Measurements from ENCODE around the gene SUOX.

SUOX gene

GRCh38 chr12:55972456-55972855 lies 24.6 kb upstream of the SUOX start:
- peak overlapping the region; percentile 91 for H3K9ac ChIP-seq (ENCODE audit: low read length)
- no peak overlapping the region for H3K4ac ChIP-seq (ENCODE audit: low read depth in 1 of 2, low read length in 2 of 2)
- peaks cover 16% of the 10 kb centered on the region in 2 experiments for H3K36me3 ChIP-seq (ENCODE audit: control insufficient read depth in 1 of 2, insufficient read depth in 2 of 2, low read depth in 1 of 2, low read length in 2 of 2)
- no peaks in the 10 kb centered on the region for H3K9me3 ChIP-seq (ENCODE audit: control insufficient read depth, low read length)
- H2BK5ac ChIP-seq (ENCODE audit: low read depth, low read length, poor library complexity, severe bottlenecking) = no peak overlapping the region
- DNase-seq = no peak
- H2AK5ac ChIP-seq (ENCODE audit: low read length, severe bottlenecking) = no peak overlapping the region
- no peak overlapping the region for H4K91ac ChIP-seq (ENCODE audit: low read length)
- H3K27me3 ChIP-seq (ENCODE audit: control insufficient read depth in 1 of 2, insufficient read depth in 1 of 2, low read length in 2 of 2) = no peaks in the 10 kb centered on the region
- peaks cover 2% of the 10 kb centered on the region for H3K4me1 ChIP-seq (ENCODE audit: control insufficient read depth, insufficient read depth, low read depth, low read length)
- H4K8ac ChIP-seq (ENCODE audit: low read length) = no peak overlapping the region
- H3K18ac ChIP-seq (ENCODE audit: low read depth in 1 of 2, low read length in 2 of 2) = no peak overlapping the region
- no CpG with 5 or more reads among the region's 1 CpG for WGBS
- H3K27ac ChIP-seq (ENCODE audit: low read length, poor library complexity, severe bottlenecking) = peak overlapping the region; percentile 84
- H3K4me3 ChIP-seq (ENCODE audit: insufficient read depth in 1 of 2, low read depth in 1 of 2, low read length in 2 of 2) = peak overlapping the region in 1 of 2 experiments; percentile 86
- H2BK15ac ChIP-seq (ENCODE audit: low read depth, poor library complexity, severe bottlenecking) = no peak overlapping the region
- H2AFZ ChIP-seq (ENCODE audit: low read depth, low read length) = no peak overlapping the region
- peaks cover 24% of the 10 kb centered on the region for H3K79me1 ChIP-seq (replicated peaks; ENCODE audit: low read length, poor library complexity, severe bottlenecking)
- H3K4me2 ChIP-seq (ENCODE audit: low read length, poor library complexity, severe bottlenecking) = peak overlapping the region; percentile 79
- H2BK120ac ChIP-seq (ENCODE audit: low read depth, low read length) = no peak overlapping the region
- H3K23ac ChIP-seq (ENCODE audit: low read length in 2 of 2) = no peak overlapping the region
- H2BK12ac ChIP-seq (ENCODE audit: low read length in 2 of 2) = no peak overlapping the region
- H3K14ac ChIP-seq (ENCODE audit: low read length in 2 of 2) = no peak overlapping the region

- Histone ChIP-seq H3K4me2 (ENCODE audit: low read length, poor library complexity, severe bottlenecking) (peak overlapping the region; percentile 79), H3K79me1 (replicated peaks; ENCODE audit: low read length, poor library complexity, severe bottlenecking) (peaks cover 21% of the 10 kb centered on the region), H3K27ac (ENCODE audit: low read length, poor library complexity, severe bottlenecking) (peak overlapping the region; percentile 84), H3K18ac (ENCODE audit: low read depth in 1 of 2, low read length in 2 of 2) (peak overlapping the region; percentile 84 to 95), H2BK12ac (ENCODE audit: low read length in 2 of 2) (peak overlapping the region; percentile 18 to 75), H2BK15ac (ENCODE audit: low read depth, poor library complexity, severe bottlenecking) (peak overlapping the region; percentile 12), H3K4me3 (ENCODE audit: insufficient read depth in 1 of 2, low read depth in 1 of 2, low read length in 2 of 2) (peak overlapping the region; percentile 46 to 86), H3K36me3 (ENCODE audit: control insufficient read depth in 1 of 2, insufficient read depth in 2 of 2, low read depth in 1 of 2, low read length in 2 of 2) (peaks cover 16 to 18% of the 10 kb centered on the region in 2 experiments), H3K9ac (ENCODE audit: low read length) (peak overlapping the region; percentile 91), H2BK5ac (ENCODE audit: low read depth, low read length, poor library complexity, severe bottlenecking) (no peak overlapping the region), H2BK120ac (ENCODE audit: low read depth, low read length) (no peak overlapping the region), H3K23ac (ENCODE audit: low read length in 2 of 2) (no peak overlapping the region), H3K4ac (ENCODE audit: low read depth in 1 of 2, low read length in 2 of 2) (peak overlapping the region; percentile 46 to 78), H3K27me3 (ENCODE audit: control insufficient read depth in 1 of 2, insufficient read depth in 1 of 2, low read length in 2 of 2) (no peaks in the 10 kb centered on the region), H3K14ac (ENCODE audit: low read length in 2 of 2) (peak overlapping the region in 1 of 2 experiments; percentile 86), H2AK5ac (ENCODE audit: low read length, severe bottlenecking) (peak overlapping the region; percentile 39), H3K4me1 (ENCODE audit: control insufficient read depth, insufficient read depth, low read depth, low read length) (peaks cover 2% of the 10 kb centered on the region), H2AFZ (ENCODE audit: low read depth, low read length) (no peak overlapping the region), H3K9me3 (ENCODE audit: control insufficient read depth, low read length) (no peaks in the 10 kb centered on the region), H4K8ac (ENCODE audit: low read length) (peak overlapping the region; percentile 10), H4K91ac (ENCODE audit: low read length) (no peak overlapping the region)
- 6% methylated on average over 18 of the region's 18 CpGs for WGBS
- DNase-seq = no peak
Observed at GRCh38 chr12:55972911-55973598, 24.0 kb upstream of the SUOX start.

- H3K9me3 ChIP-seq (ENCODE audit: control insufficient read depth, low read length) = no peaks in the 10 kb centered on the region
- H2BK120ac ChIP-seq (ENCODE audit: low read depth, low read length) = peak within 1 kb of the TSS; percentile 94
- H3K79me1 ChIP-seq (replicated peaks; ENCODE audit: low read length, poor library complexity, severe bottlenecking) = peaks cover 17% of the 10 kb centered on the region
- H3K23ac ChIP-seq (ENCODE audit: low read length in 2 of 2) = peak within 1 kb of the TSS in 1 of 2 experiments; percentile 10
- H3K36me3 ChIP-seq (ENCODE audit: control insufficient read depth in 1 of 2, insufficient read depth in 2 of 2, low read depth in 1 of 2, low read length in 2 of 2) = peaks cover 16 to 18% of the 10 kb centered on the region in 2 experiments
- H2AFZ ChIP-seq (ENCODE audit: low read depth, low read length) = peak within 1 kb of the TSS; percentile 3
- peak within 1 kb of the TSS; percentile 89 to 98 for H3K18ac ChIP-seq (ENCODE audit: low read depth in 1 of 2, low read length in 2 of 2)
- H2AK5ac ChIP-seq (ENCODE audit: low read length, severe bottlenecking) = peak within 1 kb of the TSS; percentile 71
- no peaks in the 10 kb centered on the region for H3K27me3 ChIP-seq (ENCODE audit: control insufficient read depth in 1 of 2, insufficient read depth in 1 of 2, low read length in 2 of 2)
- peak within 1 kb of the TSS; percentile 86 to 96 for H3K4me3 ChIP-seq (ENCODE audit: insufficient read depth in 1 of 2, low read depth in 1 of 2, low read length in 2 of 2)
- peak within 1 kb of the TSS; percentile 98 for H3K9ac ChIP-seq (ENCODE audit: low read length)
- peak within 1 kb of the TSS in 1 of 2 experiments; percentile 86 for H3K14ac ChIP-seq (ENCODE audit: low read length in 2 of 2)
- peak within 1 kb of the TSS; percentile 93 for H4K91ac ChIP-seq (ENCODE audit: low read length)
- peak within 1 kb of the TSS; percentile 80 for H2BK15ac ChIP-seq (ENCODE audit: low read depth, poor library complexity, severe bottlenecking)
- H2BK5ac ChIP-seq (ENCODE audit: low read depth, low read length, poor library complexity, severe bottlenecking) = peak within 1 kb of the TSS; percentile 95
- peak; percentile 100 for DNase-seq
- under 1% methylated on average over 37 of the region's 39 CpGs for WGBS
- H4K8ac ChIP-seq (ENCODE audit: low read length) = peak within 1 kb of the TSS; percentile 97
- H2BK12ac ChIP-seq (ENCODE audit: low read length in 2 of 2) = peak within 1 kb of the TSS; percentile 18 to 75
- peaks cover 2% of the 10 kb centered on the region for H3K4me1 ChIP-seq (ENCODE audit: control insufficient read depth, insufficient read depth, low read depth, low read length)
- peak within 1 kb of the TSS; percentile 83 to 97 for H3K4ac ChIP-seq (ENCODE audit: low read depth in 1 of 2, low read length in 2 of 2)
- peak within 1 kb of the TSS; percentile 91 for H3K27ac ChIP-seq (ENCODE audit: low read length, poor library complexity, severe bottlenecking)
- peak within 1 kb of the TSS; percentile 79 for H3K4me2 ChIP-seq (ENCODE audit: low read length, poor library complexity, severe bottlenecking)
Observed at GRCh38 chr12:55973599-55974307, 23.3 kb upstream of the SUOX start, which contains the start of gene RAB5B. RAB5B (plus strand) TSS chr12:55974078; CDS start chr12:55986961, 12,883 bp downstream.

GRCh38 chr12:55974308-55974730 lies 22.8 kb upstream of the SUOX start:
- Histone ChIP-seq H3K4ac (ENCODE audit: low read depth in 1 of 2, low read length in 2 of 2) (peak overlapping the region; percentile 83 to 97), H2AFZ (ENCODE audit: low read depth, low read length) (peak overlapping the region; percentile 3), H3K27ac (ENCODE audit: low read length, poor library complexity, severe bottlenecking) (peak overlapping the region; percentile 91), H3K4me2 (ENCODE audit: low read length, poor library complexity, severe bottlenecking) (peak overlapping the region; percentile 69), H3K36me3 (ENCODE audit: control insufficient read depth in 1 of 2, insufficient read depth in 2 of 2, low read depth in 1 of 2, low read length in 2 of 2) (peaks cover 15 to 23% of the 10 kb centered on the region in 2 experiments), H2BK5ac (ENCODE audit: low read depth, low read length, poor library complexity, severe bottlenecking) (peak overlapping the region; percentile 95), H3K4me1 (ENCODE audit: control insufficient read depth, insufficient read depth, low read depth, low read length) (peaks cover 2% of the 10 kb centered on the region), H3K9me3 (ENCODE audit: control insufficient read depth, low read length) (no peaks in the 10 kb centered on the region), H3K27me3 (ENCODE audit: control insufficient read depth in 1 of 2, insufficient read depth in 1 of 2, low read length in 2 of 2) (no peaks in the 10 kb centered on the region), H2BK12ac (ENCODE audit: low read length in 2 of 2) (peak overlapping the region in 1 of 2 experiments; percentile 66), H3K14ac (ENCODE audit: low read length in 2 of 2) (peak overlapping the region in 1 of 2 experiments; percentile 85), H2BK15ac (ENCODE audit: low read depth, poor library complexity, severe bottlenecking) (peak overlapping the region; percentile 80), H3K79me1 (replicated peaks; ENCODE audit: low read length, poor library complexity, severe bottlenecking) (peaks cover 13% of the 10 kb centered on the region), H2BK120ac (ENCODE audit: low read depth, low read length) (peak overlapping the region; percentile 94), H4K8ac (ENCODE audit: low read length) (peak overlapping the region; percentile 97), H2AK5ac (ENCODE audit: low read length, severe bottlenecking) (peak overlapping the region; percentile 71), H3K9ac (ENCODE audit: low read length) (peak overlapping the region; percentile 98), H3K18ac (ENCODE audit: low read depth in 1 of 2, low read length in 2 of 2) (peak overlapping the region; percentile 89 to 98), H4K91ac (ENCODE audit: low read length) (peak overlapping the region; percentile 93), H3K23ac (ENCODE audit: low read length in 2 of 2) (peak overlapping the region in 1 of 2 experiments; percentile 10), H3K4me3 (ENCODE audit: insufficient read depth in 1 of 2, low read depth in 1 of 2, low read length in 2 of 2) (peak overlapping the region; percentile 86 to 96)
- DNase-seq = peak; percentile 70
- under 1% methylated on average over 15 of the region's 15 CpGs for WGBS

Data from mesenchymal stem cell (in vitro differentiated cells and primary cell).